ENCODE measurements around the gene IGFBP6. TPM values are rescaled to one million over a fixed set of nuclear protein-coding genes. Genes with fewer than 3 reads are reported as not detected.

The IGFBP6 gene
- total and polyA plus RNA-seq, 9 of the 15 experiments (the other 6 are each of a cell fraction or from before 2014, with no cell fraction given): 0.15 to 1.4 (median 0.54) TPM

- 66% methylated on average over 11 of the region's 13 CpGs for WGBS (ENCODE audit: insufficient coverage, low coverage, missing lambda C conversion rate)
These were observed 39.5 kb upstream of the IGFBP6 start for GRCh38 chr12:53057816-53058500.

More at GRCh38 chr12:53057816-53058500, 39.5 kb upstream of the IGFBP6 start:
- H3K27me3 ChIP-seq (ENCODE audit: control insufficient read depth in 2 of 2, insufficient read depth in 2 of 2, low read length in 2 of 2): no peaks in the 10 kb centered on the region
- no peak for DNase-seq (ENCODE audit: extremely low read depth in 1 of 4, low spot score in 3 of 4)
- H3K36me3 ChIP-seq (ENCODE audit: control insufficient read depth, insufficient read depth, low read length): no peaks in the 10 kb centered on the region
- H3K4me3 ChIP-seq: no peak overlapping the region
- no peaks in the 10 kb centered on the region for H4K20me1 ChIP-seq (replicated peaks; ENCODE audit: control insufficient read depth, insufficient read depth, low read length)
- BruUV-seq (replicated peaks): no TSS peak
- in situ Hi-C loops (cut with MboI): no loop called here
- ATAC-seq: no peak
- H3K27ac ChIP-seq (ENCODE audit: extremely low read depth, low read depth, low read length): no peak overlapping the region
- H3K9me3 ChIP-seq (replicated peaks; ENCODE audit: control insufficient read depth, insufficient read depth, low read depth, low read length): no peaks in the 10 kb centered on the region
- peaks cover 7% of the 10 kb centered on the region; the same call in 2 of the 3 replicates for H3K79me2 ChIP-seq (ENCODE audit: control insufficient read depth, insufficient read depth, low read length)
- H3K9ac ChIP-seq (ENCODE audit: insufficient read depth in 1 of 2, low read depth in 2 of 2, low read length in 2 of 2): peak overlapping the region in 1 of 2 experiments; percentile 48; a peak in 1 of 4 replicates
- no peak overlapping the region for H2AFZ ChIP-seq (ENCODE audit: low read depth, low read length)
- FAIRE-seq: no peak
- H3K4me2 ChIP-seq (ENCODE audit: insufficient read depth, low read length): no peak overlapping the region
- H3K9me1 ChIP-seq (ENCODE audit: control insufficient read depth, insufficient read depth, low read length): no peaks in the 10 kb centered on the region
- CTCF ChIA-PET (ENCODE audit: low intra/inter-chr PET ratio): no interaction called here
- POLR2A ChIA-PET: interaction anchor here (0.7 to 1.8 kb wide), 4 partner anchors 8 to 132 kb away, joined by 3 to 8 read pairs (median 4); partner anchors contain the start of gene SPRYD3
- TF ChIP-seq ARID2 (IDR thresholded peaks at IDR 0.05) (no peak), HEY1 (CRISPR knock-in tag; IDR thresholded peaks at IDR 0.05; ENCODE audit: borderline replicate concordance) (no peak), KLF6 (CRISPR knock-in tag; IDR thresholded peaks at IDR 0.05; ENCODE audit: borderline replicate concordance) (no peak), BRD9 (IDR thresholded peaks at IDR 0.05; ENCODE audit: low read depth, partially characterized antibody) (no peak), NCOA4 (IDR thresholded peaks at IDR 0.05; ENCODE audit: partially characterized antibody) (no peak), HDAC2 (IDR thresholded peaks at IDR 0.05) (no peak), CHD4 (IDR thresholded peaks at IDR 0.05; ENCODE audit: insufficient read depth, insufficient replicate concordance, low read depth, low read length, poor library complexity, severe bottlenecking) (no peak), ATF7 (IDR thresholded peaks at IDR 0.05) (no peak), ZNF311 (CRISPR knock-in tag; IDR thresholded peaks at IDR 0.05) (no peak), MLLT1 (IDR thresholded peaks at IDR 0.05) (no peak), RBM34 (IDR thresholded peaks at IDR 0.05; ENCODE audit: borderline replicate concordance, insufficient read depth, low read length) (no peak), ZEB2 (IDR thresholded peaks at IDR 0.05) (no peak), BRCA1 (IDR thresholded peaks at IDR 0.05) (no peak), BRCA1 (CRISPR knock-in tag; IDR thresholded peaks at IDR 0.05) (no peak), SIRT6 (IDR thresholded peaks at IDR 0.05; ENCODE audit: low read depth, low read length) (no peak), ZNF212 (CRISPR knock-in tag; IDR thresholded peaks at IDR 0.05) (no peak)
- peaks cover 11 to 79% of the 10 kb centered on the region in 2 experiments; a peak in 4 of 5 replicates for H3K4me1 ChIP-seq (replicated peaks in 1 of 2; ENCODE audit: control insufficient read depth in 2 of 2, insufficient read depth in 2 of 2, low read length in 2 of 2)
- intact Hi-C loops (cut with micrococcal nuclease): no loop called here
